ENCODE results near the gene CYLD. TPM values are rescaled to one million over a fixed set of nuclear protein-coding genes. Genes with fewer than 3 reads are reported as not detected.

CYLD gene
- total RNA-seq, 1 experiment from 2014 or later = 8.3 TPM

DNA sequence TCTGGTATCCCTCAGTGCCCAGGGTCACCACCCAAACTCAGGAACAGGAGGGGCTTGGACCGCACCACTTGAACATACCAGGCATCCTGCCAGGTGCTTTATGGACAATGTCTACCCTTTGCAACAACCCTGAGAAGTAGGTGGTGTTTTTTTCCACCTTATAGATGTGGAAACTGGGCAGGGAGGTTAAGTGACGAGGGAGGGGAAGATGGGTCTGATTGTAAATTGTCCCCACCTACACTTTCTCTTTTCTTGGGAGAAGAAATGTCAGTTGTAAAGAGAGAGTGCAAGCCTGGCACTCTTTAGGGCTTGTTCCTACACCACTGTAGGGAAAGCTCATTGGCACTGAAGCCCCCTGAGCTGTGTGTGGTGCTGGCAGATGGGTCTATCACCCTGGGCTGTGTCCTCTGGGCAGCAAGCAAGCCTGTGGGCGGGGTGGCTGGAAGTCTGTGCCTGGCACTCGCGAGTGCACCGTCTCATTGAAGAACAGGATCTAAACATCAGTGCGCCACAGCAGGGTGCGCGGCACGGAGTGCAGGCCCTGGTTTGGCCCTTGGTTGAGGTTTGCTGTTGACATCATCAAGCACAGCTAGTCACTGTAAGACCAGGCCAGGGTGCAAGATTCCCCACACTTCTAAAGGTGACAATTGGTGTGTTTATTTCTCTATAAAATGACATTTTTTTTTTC is 33.4 kb upstream of the CYLD start:
- Histone ChIP-seq H3K27me3 (no peaks in the 10 kb centered on the region), H3K36me3 (no peaks in the 10 kb centered on the region), H3K4me3 (no peak overlapping the region), H3K9me3 (no peaks in the 10 kb centered on the region)
- DNase-seq = no peak

- DNase-seq = no peak
- Histone ChIP-seq H3K27me3 (no peaks in the 10 kb centered on the region), H3K9me3 (no peaks in the 10 kb centered on the region), H3K36me3 (no peaks in the 10 kb centered on the region), H3K4me3 (no peak overlapping the region)
Observed at GRCh38 chr16:50709061-50709684, 32.7 kb upstream of the CYLD start.

DNA sequence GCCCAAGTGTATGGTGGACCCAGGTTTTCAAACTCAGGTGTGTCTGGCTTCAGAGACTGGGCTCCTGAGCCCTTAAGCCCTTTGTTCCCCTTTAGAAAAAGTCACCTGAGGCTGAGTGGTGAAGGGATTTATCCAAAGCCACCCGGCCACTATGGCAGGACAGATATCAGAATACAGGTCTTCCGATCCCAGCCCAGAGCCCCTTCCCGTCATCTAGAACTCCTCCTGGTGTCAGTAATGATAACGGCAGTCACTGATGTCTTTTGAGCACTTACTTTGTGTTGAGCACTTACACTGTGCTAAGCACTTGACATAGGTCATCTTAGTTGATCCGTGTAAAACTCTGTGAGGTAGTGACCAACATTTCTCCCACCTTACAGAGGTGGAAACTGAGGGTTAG is 31.9 kb upstream of the CYLD start:
- H3K36me3 ChIP-seq = no peaks in the 10 kb centered on the region
- DNase-seq = no peak
- no peak overlapping the region for H3K4me3 ChIP-seq
- no peaks in the 10 kb centered on the region for H3K9me3 ChIP-seq
- H3K27me3 ChIP-seq = no peaks in the 10 kb centered on the region

GRCh38 chr16:50711040-50711439 is 30.8 kb upstream of the CYLD start:
- Histone ChIP-seq H3K4me3 (no peak overlapping the region), H3K27me3 (no peaks in the 10 kb centered on the region), H3K36me3 (no peaks in the 10 kb centered on the region), H3K9me3 (no peaks in the 10 kb centered on the region)
- DNase-seq = no peak

DNA sequence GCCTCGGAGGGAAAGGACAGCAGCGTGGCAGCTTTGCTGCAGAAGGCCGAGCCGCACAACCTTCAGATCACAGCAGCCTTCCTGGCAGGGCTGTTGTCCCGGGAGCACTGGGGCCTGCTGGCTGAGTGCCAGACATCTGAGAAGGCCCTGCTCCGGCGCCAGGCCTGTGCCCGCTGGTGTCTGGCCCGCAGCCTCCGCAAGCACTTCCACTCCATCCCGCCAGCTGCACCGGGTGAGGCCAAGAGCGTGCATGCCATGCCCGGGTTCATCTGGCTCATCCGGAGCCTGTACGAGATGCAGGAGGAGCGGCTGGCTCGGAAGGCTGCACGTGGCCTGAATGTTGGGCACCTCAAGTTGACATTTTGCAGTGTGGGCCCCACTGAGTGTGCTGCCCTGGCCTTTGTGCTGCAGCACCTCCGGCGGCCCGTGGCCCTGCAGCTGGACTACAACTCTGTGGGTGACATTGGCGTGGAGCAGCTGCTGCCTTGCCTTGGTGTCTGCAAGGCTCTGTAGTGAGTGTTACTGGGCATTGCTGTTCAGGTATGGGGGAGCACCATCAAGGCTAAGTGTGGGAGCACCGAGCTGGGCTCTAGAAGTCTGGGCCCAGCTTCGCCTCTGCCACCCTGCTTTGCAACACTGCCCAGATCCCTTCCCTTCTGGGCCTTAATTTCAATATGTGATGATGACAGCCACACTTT is 29.9 kb upstream of the CYLD start:
- H3K27me3 ChIP-seq = no peaks in the 10 kb centered on the region
- no peak overlapping the region for H3K4me3 ChIP-seq

GRCh38 chr16:50712560-50712898 is 29.4 kb upstream of the CYLD start:
- no peak for DNase-seq
- no peaks in the 10 kb centered on the region for H3K27me3 ChIP-seq
- H3K36me3 ChIP-seq = no peaks in the 10 kb centered on the region
- no peaks in the 10 kb centered on the region for H3K9me3 ChIP-seq
- no peak overlapping the region for H3K4me3 ChIP-seq

More for the DNA sequence above, 29.9 kb upstream of the CYLD start:
- H3K36me3 ChIP-seq = no peaks in the 10 kb centered on the region
- no peak for DNase-seq
- H3K9me3 ChIP-seq = no peaks in the 10 kb centered on the region

DNA sequence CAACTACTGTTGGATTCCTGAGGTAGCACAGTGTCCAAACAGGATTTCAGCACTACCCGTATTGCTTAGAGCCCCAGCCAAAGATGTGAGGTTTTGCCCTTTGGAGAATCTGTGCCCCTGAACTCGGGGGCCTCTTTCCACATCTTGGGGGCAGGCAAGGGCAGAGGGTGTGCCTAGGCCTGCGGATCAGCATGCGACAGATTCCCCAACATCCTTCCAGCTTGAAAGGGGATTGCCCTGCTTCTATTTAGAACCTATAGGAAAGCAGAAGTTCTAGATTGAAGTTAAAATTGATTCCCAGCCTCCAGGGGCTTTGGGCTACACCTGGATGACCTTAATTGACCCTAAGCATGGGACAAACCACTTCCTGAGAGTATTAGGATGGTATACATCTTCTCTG is 28.9 kb upstream of the CYLD start:
- DNase-seq = no peak
- Histone ChIP-seq H3K36me3 (no peaks in the 10 kb centered on the region), H3K9me3 (no peaks in the 10 kb centered on the region), H3K27me3 (no peaks in the 10 kb centered on the region), H3K4me3 (no peak overlapping the region)

DNA sequence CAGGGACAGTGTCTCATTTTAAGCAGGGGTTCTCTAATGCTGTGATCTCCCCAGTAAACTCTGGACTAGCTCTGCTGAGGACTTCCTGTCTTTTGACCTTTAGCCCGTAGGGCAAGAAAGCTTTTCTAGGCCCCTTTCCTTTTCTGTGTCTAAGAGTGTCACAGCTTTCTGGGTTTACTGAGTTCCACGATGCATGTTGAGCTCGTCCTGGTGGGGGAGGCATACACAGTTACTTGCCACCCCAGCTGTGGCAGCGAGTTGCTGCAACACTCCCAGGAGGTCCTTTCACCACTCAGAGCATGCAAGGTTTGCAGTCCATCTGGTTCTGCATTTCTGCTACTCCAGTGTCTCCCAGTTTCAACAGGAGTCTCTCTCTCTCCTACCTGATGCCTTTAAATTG is 24.8 kb upstream of the CYLD start:
- no peaks in the 10 kb centered on the region for H3K27me3 ChIP-seq
- H3K9me3 ChIP-seq = no peaks in the 10 kb centered on the region
- DNase-seq = no peak
- no peaks in the 10 kb centered on the region for H3K36me3 ChIP-seq
- H3K4me3 ChIP-seq = no peak overlapping the region

GRCh38 chr16:50717494-50717893 is 24.4 kb upstream of the CYLD start:
- H3K36me3 ChIP-seq = no peaks in the 10 kb centered on the region
- DNase-seq = no peak
- no peaks in the 10 kb centered on the region for H3K9me3 ChIP-seq
- no peak overlapping the region for H3K4me3 ChIP-seq
- no peaks in the 10 kb centered on the region for H3K27me3 ChIP-seq

DNA sequence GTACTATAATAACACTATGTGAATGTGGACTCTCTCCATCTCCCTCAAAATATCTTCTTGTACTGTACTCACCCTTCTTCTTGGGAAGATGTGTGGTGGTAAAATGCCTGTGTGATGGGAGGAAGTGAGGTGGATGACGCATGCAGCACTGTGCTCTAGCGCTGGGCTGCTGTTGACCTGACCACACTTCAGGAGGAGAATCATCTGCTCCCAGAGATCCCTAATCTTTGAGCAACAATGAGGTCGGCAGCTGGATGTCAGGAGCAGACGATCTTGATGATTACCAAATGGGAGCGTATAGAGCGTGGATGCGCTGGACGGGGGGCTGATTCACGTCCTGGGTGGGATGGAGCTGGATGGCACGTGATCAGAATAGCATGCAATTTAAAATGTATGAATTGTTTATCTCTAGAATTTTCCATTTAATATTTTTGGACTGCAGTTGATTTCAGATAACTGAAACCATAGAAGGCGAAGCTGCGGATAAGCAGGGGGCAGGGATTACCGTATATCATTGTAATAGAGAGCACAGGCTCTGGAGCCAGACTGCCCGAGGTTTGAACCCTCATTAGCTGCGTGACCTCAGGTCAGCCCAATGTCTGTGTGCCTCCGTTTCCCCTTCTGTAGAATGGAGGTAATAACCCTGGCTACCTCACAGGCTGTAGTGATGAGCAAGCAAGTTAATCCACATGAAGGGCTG is 23.7 kb upstream of the CYLD start:
- Histone ChIP-seq H3K4me3 (no peak overlapping the region), H3K36me3 (no peaks in the 10 kb centered on the region), H3K27me3 (no peaks in the 10 kb centered on the region), H3K9me3 (no peaks in the 10 kb centered on the region)
- DNase-seq = no peak

DNA sequence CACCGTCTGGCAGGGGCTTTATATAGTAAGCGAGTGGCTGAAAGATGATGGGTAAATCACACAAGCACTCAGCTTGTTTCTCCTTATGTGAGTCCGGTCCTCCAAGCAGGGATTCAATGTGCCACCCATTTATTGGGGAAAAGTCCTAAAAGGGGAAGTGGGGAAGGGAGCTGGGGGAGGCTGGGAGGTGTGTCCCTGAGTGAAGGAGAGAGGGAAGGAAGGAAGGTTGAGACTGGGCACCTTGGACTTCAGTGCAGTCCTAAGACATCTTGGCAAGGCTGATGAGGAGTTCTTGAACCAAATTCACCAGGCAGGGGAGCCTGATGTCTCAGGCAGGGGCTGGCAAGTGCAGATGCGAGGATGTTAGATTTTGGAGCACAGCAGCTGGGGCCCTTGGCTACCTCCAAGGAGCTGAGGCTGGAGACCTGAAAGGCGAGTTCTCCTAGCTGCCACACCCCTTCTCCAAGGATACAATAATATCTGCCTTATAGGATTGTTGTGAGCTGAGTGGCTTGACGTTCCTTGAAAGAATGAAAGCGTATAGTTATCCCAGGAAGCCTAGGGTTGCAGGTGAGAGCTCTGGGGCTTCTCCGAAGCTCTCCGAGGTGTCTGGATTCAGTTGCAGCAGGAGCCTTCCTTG is 23.0 kb upstream of the CYLD start:
- H3K36me3 ChIP-seq = no peaks in the 10 kb centered on the region
- no peaks in the 10 kb centered on the region for H3K9me3 ChIP-seq
- H3K4me3 ChIP-seq = no peak overlapping the region
- H3K27me3 ChIP-seq = no peaks in the 10 kb centered on the region
- DNase-seq = no peak

DNA sequence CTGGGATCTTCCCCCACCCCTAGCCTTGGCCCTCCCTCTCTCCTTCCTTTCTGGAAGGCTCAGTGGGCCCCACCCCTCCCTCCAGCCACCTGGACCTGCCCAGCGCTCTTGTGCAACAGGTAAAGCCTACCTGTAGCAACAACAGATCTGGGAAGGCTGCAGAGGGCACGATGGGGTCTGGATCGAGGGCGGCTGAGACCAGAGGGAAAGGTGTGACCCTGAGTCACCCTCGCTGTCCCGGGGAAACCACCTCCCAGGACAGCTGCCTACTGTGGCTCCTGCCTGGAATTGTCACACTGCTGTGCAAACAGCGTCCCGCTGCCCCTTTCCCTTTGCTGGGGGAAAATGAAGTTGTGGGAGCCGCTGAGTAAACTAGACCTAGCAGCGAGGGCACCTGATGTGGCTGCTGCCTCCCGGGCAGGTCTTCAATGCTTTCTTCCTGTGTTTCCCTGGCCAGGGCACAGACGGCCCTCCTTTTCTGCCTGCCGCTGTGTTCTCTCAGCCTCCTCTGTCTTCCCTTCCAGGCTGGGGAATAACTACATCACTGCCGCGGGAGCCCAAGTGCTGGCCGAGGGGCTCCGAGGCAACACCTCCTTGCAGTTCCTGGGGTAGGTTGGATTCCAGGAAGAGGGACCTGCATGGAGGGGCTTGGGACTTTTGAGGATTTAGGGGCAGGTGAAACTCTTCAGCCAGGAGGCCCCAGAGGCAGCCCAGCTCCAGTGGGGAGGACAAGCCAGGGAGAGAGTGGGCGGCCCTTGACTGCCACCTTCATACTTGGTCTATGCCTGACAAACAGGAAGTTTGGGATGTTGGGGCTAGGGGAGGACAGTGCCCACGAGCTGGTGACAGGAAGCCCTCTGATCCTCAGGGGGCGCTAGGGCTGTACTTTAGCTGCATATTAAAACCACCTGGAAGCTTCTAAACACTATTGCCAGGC is 22.2 kb upstream of the CYLD start:
- H3K36me3 ChIP-seq = no peaks in the 10 kb centered on the region
- H3K9me3 ChIP-seq = no peaks in the 10 kb centered on the region
- no peak for DNase-seq
- H3K27me3 ChIP-seq = no peaks in the 10 kb centered on the region
- no peak overlapping the region for H3K4me3 ChIP-seq

DNA sequence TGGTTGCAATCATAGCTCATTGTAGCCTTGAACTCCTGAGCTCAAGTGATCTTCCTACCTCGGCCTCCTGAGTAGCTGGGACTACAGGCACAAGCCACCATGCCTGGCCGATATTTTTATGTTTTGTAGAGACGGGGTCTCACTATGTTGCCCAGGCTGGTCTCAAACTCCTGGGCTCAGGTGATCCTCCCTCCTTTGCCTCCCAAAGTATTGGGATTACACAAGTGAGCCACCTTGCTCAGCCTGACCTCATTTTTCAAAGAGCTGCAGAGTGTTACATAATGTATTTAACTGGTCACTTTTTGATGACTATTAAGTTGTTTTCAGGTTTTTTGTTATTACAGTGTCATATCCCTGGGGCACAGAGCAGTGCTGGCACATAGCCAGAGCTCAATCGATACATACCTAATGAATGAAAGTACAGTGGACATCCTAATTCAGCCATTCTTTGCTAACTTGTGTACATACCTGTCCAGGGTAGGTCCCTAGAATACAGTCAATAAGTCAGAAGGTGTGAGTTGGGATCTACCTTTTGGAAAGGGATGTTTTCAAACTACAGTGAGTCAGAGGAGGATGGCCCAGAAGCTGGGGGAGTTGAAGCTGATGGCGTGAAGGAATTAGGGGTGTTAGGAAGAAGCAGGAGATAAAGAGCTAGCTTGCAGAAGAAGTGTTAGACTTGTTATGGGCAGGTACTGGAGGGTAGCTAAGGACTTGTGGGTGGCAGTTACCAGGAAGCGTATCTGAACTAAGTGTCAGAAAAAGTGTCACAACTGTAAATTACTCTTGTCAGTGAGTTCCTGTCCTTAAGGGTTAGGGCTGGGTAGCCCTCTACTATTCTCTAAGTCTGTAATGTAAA is 20.1 kb upstream of the CYLD start:
- Histone ChIP-seq H3K4me3 (no peak overlapping the region), H3K27me3 (no peaks in the 10 kb centered on the region), H3K36me3 (no peaks in the 10 kb centered on the region), H3K9me3 (no peaks in the 10 kb centered on the region)
- no peak for DNase-seq

GRCh38 chr16:50722405-50722737 is 19.5 kb upstream of the CYLD start:
- no peak for DNase-seq
- Histone ChIP-seq H3K27me3 (no peaks in the 10 kb centered on the region), H3K4me3 (no peak overlapping the region), H3K9me3 (no peaks in the 10 kb centered on the region), H3K36me3 (no peaks in the 10 kb centered on the region)

DNA sequence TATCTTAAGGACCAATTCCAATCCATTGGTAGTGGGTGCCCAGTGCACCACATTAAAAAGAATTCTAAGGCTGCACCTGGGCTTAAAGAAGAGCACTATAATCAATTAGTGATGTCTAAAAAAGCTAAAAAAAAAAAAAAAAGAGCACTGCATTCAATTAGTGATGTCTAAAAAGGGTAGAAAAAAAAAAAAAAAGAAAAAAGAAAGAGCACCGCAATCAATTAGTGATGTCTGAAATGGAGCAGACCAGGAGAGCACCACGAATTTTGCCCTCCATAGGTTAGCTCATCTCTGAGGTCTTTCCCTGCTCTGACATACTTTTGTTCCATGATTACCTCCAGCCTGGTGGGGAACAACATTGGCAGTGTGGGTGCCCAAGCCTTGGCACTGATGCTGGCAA is 18.9 kb upstream of the CYLD start:
- Histone ChIP-seq H3K27me3 (no peaks in the 10 kb centered on the region), H3K4me3 (no peak overlapping the region), H3K9me3 (no peaks in the 10 kb centered on the region), H3K36me3 (no peaks in the 10 kb centered on the region)
- DNase-seq = no peak
